NCI-H146 (cell line): ENCODE data around the gene CFD.
"Not testable (repeated sequence)": the region's sequence is repeated elsewhere in the genome, so short reads cannot be mapped to it uniquely, and the experiment has no call there.

Experiments used
- DNase-seq: peaks from one replicate; lab custom pipeline; 2025; lab: John Stamatoyannopoulos, UW

Gene CFD

DNA sequence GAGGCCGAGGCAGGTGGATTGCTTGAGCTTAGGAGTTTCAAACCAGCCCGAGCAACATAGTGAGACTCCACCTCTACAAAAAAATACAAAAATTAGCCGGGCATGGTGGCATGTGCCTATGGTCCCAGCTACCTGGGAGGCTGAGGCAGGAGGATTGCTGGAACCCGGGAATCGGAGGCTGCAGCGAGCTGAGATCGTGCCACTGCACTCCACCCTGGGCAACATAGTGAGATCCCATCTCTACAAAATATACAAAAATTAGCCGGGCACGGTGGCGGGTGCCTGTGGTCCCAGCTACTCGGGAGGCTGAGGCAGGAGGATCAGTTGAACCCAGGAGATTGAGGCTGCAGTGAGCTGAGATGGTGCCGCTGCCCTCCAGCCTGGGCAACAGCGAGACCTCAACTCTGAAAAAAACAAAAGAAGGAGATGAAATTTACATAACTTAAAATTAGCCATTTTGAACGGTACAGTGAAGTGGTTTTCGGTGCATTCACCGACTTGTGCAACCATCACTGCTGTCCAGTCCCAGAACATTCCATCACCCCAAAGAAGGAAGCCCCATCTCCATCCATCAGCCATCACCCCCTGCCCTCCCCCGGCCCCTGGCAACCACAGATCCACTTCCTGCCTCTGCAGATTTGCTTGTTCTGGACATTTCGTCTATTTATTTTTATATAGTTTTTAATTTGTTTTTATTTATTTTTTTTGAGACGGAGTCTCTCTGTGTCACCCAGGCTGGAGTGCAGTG lies 33.4 kb upstream of the CFD start:
- no peak for DNase-seq

DNA sequence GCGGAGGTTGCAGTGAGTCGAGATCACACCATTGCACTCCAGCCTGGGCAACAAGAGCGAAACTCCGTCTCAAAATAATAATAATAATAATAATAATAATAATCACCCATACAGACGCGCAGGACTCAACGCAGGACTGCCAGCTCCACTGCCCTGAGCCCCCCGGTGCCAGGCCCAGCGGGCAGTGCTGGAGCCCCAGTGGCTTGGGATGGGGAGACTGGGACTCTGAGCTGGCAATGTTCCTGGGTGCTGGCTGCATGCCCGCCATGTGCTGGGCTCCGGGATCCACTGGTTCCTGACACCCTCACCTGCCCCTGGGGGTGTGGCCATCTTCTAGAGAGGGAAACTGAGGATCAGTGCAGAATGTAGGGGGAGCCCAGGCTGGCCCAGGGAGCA lies 32.2 kb upstream of the CFD start:
- no peak for DNase-seq

- no peak for DNase-seq
Observed at GRCh38 chr19:827710-828321, 31.6 kb upstream of the CFD start, which contains the start of gene AZU1. TSS of gene AZU1 (plus strand) at chr19:827837. CDS start at chr19:827847, 10 bp downstream.

DNA sequence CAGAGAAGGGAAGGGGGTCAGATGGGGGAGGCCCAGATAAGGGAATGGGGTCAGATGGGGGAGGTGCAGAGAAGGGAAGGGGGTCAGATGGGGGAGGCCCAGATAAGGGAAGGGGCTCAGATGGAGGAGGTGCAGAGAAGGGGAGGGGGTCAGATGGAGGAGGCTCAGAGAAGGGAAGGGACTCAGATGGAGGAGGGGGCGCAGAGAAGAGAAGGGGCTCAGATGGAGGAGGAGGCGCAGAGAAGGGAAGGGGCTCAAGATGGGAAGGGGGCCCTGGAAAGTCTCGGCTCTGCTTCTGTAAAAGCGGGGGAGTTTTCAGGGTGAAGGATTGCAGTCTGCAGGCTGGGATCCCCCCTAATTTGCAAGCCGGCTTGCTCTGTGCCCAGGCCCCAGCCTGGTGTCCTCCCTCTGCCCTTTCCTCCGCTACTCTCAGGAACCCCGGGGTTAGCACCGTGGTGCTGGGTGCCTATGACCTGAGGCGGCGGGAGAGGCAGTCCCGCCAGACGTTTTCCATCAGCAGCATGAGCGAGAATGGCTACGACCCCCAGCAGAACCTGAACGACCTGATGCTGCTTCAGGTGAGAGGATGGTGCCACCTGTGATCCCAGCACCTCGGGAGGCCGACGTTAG lies 30.2 kb upstream of the CFD start:
- DNase-seq, result no peak

DNA sequence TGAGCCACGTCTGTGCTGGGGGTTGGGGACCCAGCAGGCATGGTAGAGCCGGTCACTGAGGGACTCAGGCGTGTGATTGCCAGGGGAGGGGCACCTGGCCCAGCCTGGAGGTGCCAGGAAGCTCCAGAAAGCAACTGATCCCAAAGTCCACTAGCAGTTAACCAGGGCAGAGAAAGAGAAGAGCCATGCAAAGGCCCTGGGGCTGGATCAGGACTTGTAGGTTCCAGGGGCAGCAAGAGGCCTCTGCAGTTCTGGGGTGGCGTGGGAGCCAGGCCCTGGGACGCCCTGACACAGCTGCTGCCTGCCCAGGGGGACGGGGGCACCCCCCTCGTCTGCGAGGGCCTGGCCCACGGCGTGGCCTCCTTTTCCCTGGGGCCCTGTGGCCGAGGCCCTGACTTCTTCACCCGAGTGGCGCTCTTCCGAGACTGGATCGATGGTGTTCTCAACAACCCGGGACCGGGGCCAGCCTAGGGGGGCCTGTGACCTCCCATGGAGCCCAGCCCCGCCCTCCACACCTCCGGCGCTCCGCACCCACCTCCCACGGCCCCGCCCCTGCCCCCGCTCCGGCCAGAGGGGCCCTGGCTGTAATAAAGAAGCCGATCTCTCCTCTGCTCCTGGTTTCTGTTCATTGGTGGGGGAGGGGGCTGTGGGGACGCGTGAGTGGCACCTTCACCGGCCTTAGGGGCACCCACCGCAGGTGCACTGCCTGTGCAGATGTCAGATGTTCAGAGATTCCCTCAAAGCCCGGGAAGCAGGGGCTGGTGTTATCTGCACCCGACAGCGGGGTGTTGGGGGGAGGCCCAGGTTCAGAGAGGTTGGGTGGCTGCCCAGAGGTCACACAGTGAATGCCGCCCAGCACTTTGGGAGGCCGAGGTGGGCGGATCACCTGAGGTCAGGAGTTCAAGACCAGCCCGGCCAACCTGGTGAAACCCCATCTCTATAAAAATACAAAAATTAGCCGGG lies 27.8 kb upstream of the CFD start:
- no peak for DNase-seq

GRCh38 chr19:834216-834615 lies 25.2 kb upstream of the CFD start:
- DNase-seq, result no peak

DNA sequence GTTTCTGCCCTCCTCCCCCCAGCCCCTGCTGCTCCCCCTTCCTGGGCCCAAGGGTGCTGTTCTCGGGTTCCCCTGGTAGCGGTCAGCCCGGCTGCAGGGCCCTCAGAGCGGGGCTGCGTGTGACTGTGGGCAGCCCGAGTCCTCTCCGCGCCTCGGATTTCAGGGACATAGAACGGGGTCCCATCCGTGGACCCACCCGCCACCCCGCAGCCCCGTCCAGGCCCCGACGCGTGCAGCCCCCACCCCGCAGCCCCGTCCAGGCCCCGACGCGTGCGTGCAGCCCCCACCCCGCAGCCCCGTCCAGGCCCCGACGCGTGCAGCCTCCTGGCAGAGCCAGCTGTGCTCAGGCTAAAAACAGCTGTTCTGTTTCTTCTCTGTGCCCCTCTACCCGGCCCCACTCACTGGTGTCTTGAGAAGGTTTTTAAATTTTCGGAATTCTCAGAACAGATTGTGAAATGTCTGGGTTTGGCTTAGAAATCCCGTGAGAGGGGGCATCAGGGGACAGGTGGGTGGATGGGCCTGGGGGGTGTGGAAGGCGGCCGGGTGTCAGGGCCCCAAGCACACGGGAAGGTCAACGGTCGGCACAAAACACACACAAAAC lies 24.2 kb upstream of the CFD start:
- no peak for DNase-seq

- DNase-seq, result no peak
Observed at GRCh38 chr19:840519-841206, 18.8 kb upstream of the CFD start, which contains the start of gene PRTN3. TSS of gene PRTN3 (plus strand) at chr19:840999. CDS start at chr19:841009, 10 bp downstream.

GRCh38 chr19:842802-843179 lies 16.7 kb upstream of the CFD start:
- DNase-seq, result not testable (repeated sequence)

DNA sequence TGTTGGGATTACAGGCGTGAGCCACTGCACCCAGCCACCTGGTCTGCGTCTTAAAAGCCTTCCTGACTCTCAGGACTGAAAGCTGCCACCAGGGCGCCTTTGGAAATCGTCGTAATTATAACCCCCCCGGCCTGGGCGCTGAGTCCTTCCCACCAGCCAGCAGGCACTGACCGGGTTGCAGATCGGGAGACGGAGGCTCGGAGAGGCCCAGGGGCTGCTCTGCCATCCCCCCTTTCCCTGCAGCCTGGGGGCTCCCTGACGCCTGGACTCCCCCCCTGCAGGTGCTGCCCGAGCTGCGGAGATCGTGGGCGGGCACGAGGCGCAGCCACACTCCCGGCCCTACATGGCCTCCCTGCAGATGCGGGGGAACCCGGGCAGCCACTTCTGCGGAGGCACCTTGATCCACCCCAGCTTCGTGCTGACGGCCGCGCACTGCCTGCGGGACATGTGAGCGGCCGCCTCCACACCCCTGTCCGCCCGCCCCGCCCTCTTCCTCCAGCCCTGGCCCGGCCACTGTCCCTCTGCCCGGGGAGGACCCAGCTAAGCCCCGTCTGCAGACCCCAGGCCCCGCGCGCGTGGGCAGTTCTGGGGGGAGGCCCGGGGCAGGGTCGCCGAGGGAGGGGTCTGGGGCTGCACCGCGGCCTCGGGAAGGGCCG lies 16.2 kb upstream of the CFD start:
- peak; percentile 33 for DNase-seq

GRCh38 chr19:843836-844545 lies 15.5 kb upstream of the CFD start:
- no peak for DNase-seq

GRCh38 chr19:844546-844971 lies 14.9 kb upstream of the CFD start:
- DNase-seq, result no peak

DNA sequence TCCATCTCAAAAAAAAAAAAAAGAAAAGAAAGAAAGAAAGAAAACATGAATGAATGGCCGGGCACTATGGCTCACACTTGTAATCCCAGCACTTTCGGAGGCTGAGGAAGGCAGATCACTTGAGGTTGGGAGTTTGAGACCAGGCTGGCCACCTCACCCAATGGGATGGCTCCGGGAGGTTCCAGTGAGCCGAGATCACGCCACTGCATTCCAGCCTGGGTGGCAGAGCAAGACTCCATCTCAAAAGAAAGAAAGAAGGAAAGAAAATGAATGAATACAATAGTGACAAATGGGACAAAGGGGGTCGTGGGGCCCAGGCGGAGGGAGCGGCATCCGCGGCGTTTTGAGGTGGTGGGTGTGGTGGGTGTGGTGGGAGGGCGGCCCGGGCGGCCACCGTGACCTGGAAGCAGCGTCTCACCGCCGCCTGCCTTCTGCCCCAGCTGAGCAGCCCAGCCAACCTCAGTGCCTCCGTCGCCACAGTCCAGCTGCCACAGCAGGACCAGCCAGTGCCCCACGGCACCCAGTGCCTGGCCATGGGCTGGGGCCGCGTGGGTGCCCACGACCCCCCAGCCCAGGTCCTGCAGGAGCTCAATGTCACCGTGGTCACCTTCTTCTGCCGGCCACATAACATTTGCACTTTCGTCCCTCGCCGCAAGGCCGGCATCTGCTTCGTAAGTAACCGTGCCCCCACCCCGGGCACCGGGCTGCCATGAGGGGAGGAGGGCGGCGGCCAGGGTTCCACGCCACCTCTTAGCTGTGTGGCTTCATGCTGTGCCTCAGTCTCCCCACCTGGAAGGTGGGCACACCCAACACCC lies 13.6 kb upstream of the CFD start:
- DNase-seq, result no peak

DNA sequence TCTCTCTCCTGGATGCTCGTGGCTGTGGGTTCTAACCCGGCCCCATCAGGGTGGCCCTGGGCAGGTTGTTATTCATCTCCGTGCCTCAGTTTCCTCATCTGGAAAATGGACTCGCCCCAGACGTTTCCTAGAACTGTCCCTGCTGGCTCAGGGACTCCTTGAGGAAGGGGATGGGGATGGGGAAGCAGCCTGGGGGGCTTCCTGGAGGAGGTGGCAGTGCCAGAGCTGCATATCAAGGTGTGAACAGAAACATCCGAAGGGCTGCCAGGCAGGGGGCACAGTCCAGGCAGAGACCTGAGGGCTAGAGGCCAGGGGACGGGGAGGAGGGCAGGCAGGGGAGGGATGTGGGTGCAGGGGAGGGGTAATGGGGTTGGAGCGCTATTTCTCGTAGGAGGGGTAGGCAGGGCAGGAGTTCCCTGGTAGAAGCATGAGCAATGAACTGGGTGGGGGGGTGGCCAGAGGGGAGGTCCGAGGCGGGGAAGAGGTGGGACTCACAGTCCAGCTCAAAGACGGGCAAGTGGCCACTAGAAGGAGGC lies 11.0 kb upstream of the CFD start:
- DNase-seq, result no peak

DNA sequence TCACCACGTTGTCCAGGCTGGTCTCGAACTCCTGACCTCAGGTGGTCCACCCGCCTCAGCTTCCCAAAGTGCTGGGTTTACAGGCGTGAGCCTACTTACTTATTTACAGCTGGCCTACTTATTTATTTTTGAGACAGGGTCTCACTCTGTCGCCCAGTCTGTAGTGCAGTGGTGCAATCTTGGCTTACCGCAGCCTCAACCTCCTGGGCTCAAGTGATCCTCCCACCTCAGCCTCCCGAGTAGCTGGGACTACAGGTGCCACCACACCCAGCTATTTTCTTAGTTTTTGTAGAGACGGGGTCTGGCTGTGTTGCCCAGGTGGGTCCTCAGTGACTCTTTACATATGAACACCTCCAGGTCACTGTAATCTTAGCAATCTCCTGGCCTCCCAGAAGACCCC lies 10.3 kb upstream of the CFD start:
- not testable (repeated sequence) for DNase-seq

GRCh38 chr19:850221-850978 lies 9.1 kb upstream of the CFD start:
- peak; percentile 72 for DNase-seq

GRCh38 chr19:850979-851335 lies 8.5 kb upstream of the CFD start:
- DNase-seq, result no peak
